Activated naive CD4-positive, alpha-beta T cell treated with anti-CD3 and anti-CD28 coated beads for 36 hours (primary cell): ENCODE data around the gene C2orf81. TPM values are rescaled to one million over a fixed set of nuclear protein-coding genes. Genes with fewer than 3 reads are reported as not detected.
"Not testable (repeated sequence)": the region's sequence is repeated elsewhere in the genome, so short reads cannot be mapped to it uniquely, and the experiment has no call there.

Experiments
- CTCF ChIA-PET: fragments of 350-600 bp; sonication (Branson Sonifier 250); formaldehyde crosslinking; loops from one replicate; lab custom pipeline; 2021; ENCODE audit warnings: antibody characterized with exemption; lab: Charles Lee
- DNase-seq: peaks from one replicate; pipeline ENCODE4 v3.0.0-alpha.2; 2020
- H3K27ac Mint-ChIP-seq: one replicate; pipeline ENCODE4 v1.8.0; 2021; ENCODE audit warnings: mild to moderate bottlenecking, mixed read lengths
- H3K27me3 Mint-ChIP-seq: one replicate; pipeline ENCODE4 v1.8.0; 2021; ENCODE audit warnings: low read depth, mixed read lengths
- H3K36me3 Mint-ChIP-seq: one replicate; pipeline ENCODE4 v1.8.0; 2021; ENCODE audit warnings: low read depth, mixed read lengths
- H3K4me1 Mint-ChIP-seq: one replicate; pipeline ENCODE4 v1.8.0; 2021; ENCODE audit warnings: low read depth, mixed read lengths
- H3K4me3 Mint-ChIP-seq: one replicate; pipeline ENCODE4 v1.8.0; 2021; ENCODE audit warnings: mild to moderate bottlenecking, moderate library complexity, mixed read lengths
- H3K9me3 Mint-ChIP-seq: one replicate; pipeline ENCODE4 v1.8.0; 2021; ENCODE audit warnings: mixed read lengths
- intact Hi-C: fragments of 100-400 bp; cut with micrococcal nuclease; formaldehyde crosslinking; loops from one replicate; pipeline ENCODE4 v1.15.1; 2023
- total RNA-seq, 2 experiments: library from RNA; stranded (reverse); gene quantifications; one replicate each; pipeline ENCODE4 v1.2.3, GENCODE V29; 2021

Gene C2orf81
- total RNA-seq, 2 experiments from 2014 or later, result 2.6 to 3.4 TPM

DNA sequence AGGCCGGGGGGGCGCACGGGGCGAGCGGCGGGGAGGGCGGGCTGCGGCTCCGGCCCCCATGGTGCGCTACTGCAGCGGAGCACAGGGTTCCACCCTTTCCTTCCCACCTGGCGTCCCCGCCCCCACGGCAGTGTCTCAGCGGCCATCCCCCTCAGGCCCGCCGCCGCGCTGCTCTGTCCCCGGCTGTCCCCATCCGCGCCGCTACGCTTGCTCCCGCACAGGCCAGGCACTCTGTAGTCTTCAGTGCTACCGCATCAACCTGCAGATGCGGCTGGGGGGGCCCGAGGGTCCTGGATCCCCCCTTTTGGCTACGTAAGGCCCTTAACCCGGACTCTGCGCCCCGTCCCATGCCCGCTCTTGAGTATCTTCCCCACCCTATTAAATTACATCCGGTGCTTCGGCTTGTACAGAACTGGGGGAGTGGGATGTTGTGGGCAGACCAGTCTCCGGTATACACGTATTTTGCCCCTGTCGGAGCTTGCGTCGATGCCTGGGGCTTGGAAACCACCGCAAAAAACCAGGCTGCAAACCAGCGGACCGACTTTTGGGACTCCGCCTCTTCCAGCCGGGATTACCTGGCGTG, 36.2 kb upstream of the C2orf81 start:
- Mint-ChIP-seq H3K9me3 (no peaks in the 10 kb centered on the region), H3K36me3 (peaks cover 9% of the 10 kb centered on the region), H3K4me1 (peaks cover 44% of the 10 kb centered on the region), H3K27me3 (no peaks in the 10 kb centered on the region), H3K4me3 (peak overlapping the region; percentile 92), H3K27ac (peak overlapping the region; percentile 99)
- intact Hi-C loops, result loop anchor here (1.0 to 10.0 kb wide), 15 partner anchors 15 to 1343 kb away; partner anchors contain the start of genes AUP1, CCT7, DGUOK and DOK1
- DNase-seq, result peak; percentile 79
- CTCF ChIA-PET, result interaction anchor here (1.0 to 1.9 kb wide), 4 partner anchors 9 to 130 kb away, joined by 3 to 5 read pairs (median 4); partner anchors contain the start of genes CCDC142 and TTC31

- H3K27ac Mint-ChIP-seq, result peak overlapping the region; percentile 99
- H3K27me3 Mint-ChIP-seq, result no peaks in the 10 kb centered on the region
- H3K4me1 Mint-ChIP-seq, result peaks cover 47% of the 10 kb centered on the region
- intact Hi-C loops, result loop anchor here (1.0 to 10.0 kb wide), 7 partner anchors 205 to 1342 kb away; partner anchors contain the start of genes CCT7, DGUOK, HK2 and PRADC1
- H3K4me3 Mint-ChIP-seq, result peak overlapping the region; percentile 92
- peaks cover 9% of the 10 kb centered on the region for H3K36me3 Mint-ChIP-seq
- H3K9me3 Mint-ChIP-seq, result no peaks in the 10 kb centered on the region
- CTCF ChIA-PET, result interaction anchor here (1.1 to 2.7 kb wide), 3 partner anchors 10 to 131 kb away, joined by 3 to 6 read pairs (median 5); partner anchors contain the start of genes CCDC142 and TTC31
- DNase-seq, result no peak
Observed at GRCh38 chr2:74457129-74457548, 35.7 kb upstream of the C2orf81 start.

- DNase-seq, result peak; percentile 99
- intact Hi-C loops, result loop anchor here (1.0 to 10.0 kb wide), 15 partner anchors 10 to 1340 kb away; partner anchors contain the start of genes ALMS1, AUP1, C2orf81 and CCT7
- no peaks in the 10 kb centered on the region for H3K9me3 Mint-ChIP-seq
- peak within 1 kb of the TSS; percentile 92 for H3K4me3 Mint-ChIP-seq
- no peaks in the 10 kb centered on the region for H3K27me3 Mint-ChIP-seq
- peak within 1 kb of the TSS; percentile 99 for H3K27ac Mint-ChIP-seq
- peaks cover 8% of the 10 kb centered on the region for H3K36me3 Mint-ChIP-seq
- peaks cover 43% of the 10 kb centered on the region for H3K4me1 Mint-ChIP-seq
- CTCF ChIA-PET, result interaction anchor here (0.6 to 2.7 kb wide), 10 partner anchors 11 to 205 kb away, joined by 3 to 10 read pairs (median 4); partner anchors contain the start of genes CCDC142 and TTC31
Observed at GRCh38 chr2:74454654-74455511, 33.5 kb upstream of the C2orf81 start, which contains the start of gene INO80B. TSS of gene INO80B (plus strand) at chr2:74455087. CDS start at chr2:74455117, 30 bp downstream.

DNA sequence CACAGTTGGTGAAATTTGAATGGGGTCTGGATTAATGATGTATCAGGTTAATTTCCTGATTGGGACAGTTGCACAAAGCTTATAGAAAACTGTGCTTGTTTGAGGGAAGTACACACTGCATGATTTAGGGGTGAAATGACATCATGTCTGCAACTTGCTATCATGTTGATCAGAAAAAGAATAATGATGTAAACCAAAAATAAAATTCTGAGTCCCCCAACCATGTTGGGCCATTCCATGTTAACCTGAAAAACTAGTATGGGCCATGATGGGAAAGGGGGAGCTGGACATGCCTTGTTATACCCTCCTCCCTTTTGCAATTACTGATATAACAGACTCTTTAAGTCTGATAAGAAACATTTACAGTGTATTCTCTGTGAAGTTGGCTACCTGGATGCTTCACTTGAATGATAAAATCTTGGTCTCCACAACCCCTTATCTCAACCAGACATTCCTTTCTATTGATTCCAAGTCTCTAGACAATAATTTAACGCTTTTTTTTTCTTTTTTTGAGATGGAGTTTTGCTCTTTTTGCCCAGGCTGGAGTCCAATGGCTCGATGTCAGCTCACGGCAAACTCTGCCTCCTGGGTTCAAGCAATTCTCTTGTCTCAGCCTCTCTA, 29.3 kb upstream of the C2orf81 start:
- H3K4me3 Mint-ChIP-seq, result no peak overlapping the region
- no peak for DNase-seq
- no peaks in the 10 kb centered on the region for H3K9me3 Mint-ChIP-seq
- peaks cover 20% of the 10 kb centered on the region for H3K4me1 Mint-ChIP-seq
- CTCF ChIA-PET, result no interaction called here
- H3K27ac Mint-ChIP-seq, result no peak overlapping the region
- intact Hi-C loops, result loop anchor here (10.0 kb wide), 1 partner anchor 1336 kb away; the partner anchor contains the start of gene RAB11FIP5
- no peaks in the 10 kb centered on the region for H3K27me3 Mint-ChIP-seq
- no peaks in the 10 kb centered on the region for H3K36me3 Mint-ChIP-seq

DNA sequence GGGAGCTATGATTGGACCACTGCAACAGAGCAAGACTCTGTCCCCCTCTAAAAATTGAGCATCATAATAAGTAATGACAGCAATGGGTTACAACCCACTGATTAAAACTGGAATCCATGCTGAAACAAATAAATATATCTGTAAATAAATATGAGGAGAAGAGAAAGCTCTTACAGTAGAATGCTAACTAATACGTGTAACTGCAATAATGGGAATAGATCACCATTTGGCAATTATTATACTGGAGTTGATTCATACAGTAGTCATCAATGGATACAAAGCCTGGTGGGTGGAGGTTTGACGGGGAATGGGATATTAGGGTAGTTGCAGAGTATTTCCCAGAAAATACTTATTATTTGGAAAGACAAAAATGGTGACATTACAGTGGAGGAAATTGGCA, 27.4 kb upstream of the C2orf81 start:
- H3K27me3 Mint-ChIP-seq, result peaks cover 4% of the 10 kb centered on the region
- H3K36me3 Mint-ChIP-seq, result no peaks in the 10 kb centered on the region
- H3K4me3 Mint-ChIP-seq, result no peak overlapping the region
- H3K9me3 Mint-ChIP-seq, result no peaks in the 10 kb centered on the region
- CTCF ChIA-PET, result no interaction called here
- intact Hi-C loops, result no loop called here
- H3K27ac Mint-ChIP-seq, result no peak overlapping the region
- DNase-seq, result no peak
- H3K4me1 Mint-ChIP-seq, result peaks cover 7% of the 10 kb centered on the region

DNA sequence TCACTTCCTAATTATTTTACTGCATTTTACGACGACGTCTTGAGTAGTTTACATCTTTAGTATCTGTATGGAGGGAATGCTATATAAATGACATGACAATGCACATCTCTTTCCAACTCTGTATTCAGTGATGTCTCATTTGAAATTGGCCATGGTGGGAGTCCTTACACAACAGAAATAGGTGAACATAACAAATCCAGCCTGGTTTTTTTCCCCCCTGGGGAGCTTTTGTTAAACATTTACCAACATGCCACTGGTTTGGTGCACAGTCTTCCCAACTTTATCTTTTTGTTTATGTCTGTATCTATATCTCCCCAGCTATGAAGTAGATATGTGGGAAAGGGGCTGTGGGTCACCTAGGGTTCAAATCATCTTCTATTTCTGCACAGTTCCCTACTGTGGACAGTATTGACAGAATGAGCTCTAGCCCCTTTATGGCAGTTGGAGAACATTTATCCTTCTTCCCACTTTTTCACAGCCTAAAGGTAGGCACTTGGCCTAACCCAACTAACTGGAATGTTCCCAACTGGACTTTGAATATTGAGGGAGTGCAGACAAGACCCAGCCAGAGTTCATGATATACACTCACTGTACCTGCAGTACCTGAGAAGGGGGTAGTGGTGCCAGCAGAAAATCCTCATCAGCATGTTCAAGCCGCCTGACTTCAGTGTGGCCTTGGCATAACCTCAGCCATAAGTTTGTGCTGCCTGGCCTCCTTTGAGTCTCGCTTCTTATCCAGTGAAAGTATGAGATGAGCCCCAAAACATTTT, 26.0 kb upstream of the C2orf81 start:
- intact Hi-C loops, result no loop called here
- H3K36me3 Mint-ChIP-seq, result no peaks in the 10 kb centered on the region

DNA sequence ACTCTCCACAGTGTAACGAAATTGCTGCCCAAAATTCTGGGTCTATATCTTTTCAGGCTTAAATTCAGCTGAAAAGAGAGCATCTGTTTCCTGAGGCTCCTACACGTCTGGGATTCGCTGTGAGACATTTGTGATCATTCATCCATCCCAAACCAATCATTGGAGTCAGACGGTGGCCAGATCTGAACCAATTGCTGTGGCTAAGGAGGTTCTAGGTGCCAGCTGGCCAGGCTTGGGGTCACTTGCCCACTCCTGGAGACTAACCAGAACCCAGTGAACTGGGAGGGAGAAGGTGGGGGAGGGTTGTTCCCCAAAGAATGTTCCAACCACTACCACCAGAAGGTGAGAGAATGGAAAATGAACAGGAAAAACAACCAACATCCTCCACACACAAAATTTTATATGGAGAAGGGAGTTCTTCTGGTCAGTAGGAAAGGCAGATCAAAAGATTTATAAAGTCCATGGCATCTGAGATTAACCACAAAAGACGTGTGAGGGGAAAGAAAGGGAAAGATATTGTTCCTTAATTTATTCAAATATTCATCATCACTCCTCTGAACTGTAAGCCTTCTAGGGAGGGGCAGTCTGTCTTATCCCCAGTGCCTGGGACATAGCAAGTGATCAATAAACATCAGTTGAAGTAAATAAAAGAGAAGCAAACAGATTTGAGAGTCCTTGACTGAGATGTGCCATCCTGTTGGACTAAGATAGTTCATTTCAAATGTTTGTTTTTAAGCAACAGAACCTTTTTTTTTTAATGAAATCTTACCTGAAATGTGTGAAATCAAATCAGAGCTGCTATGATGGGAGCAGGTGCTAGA, 23.3 kb upstream of the C2orf81 start:
- CTCF ChIA-PET, result interaction anchor here (1.1 kb wide), 1 partner anchor 10 kb away, joined by 3 read pairs; the partner anchor contains the start of gene INO80B
- Mint-ChIP-seq H3K36me3 (no peaks in the 10 kb centered on the region), H3K4me1 (peaks cover 15% of the 10 kb centered on the region), H3K27ac (no peak overlapping the region), H3K4me3 (no peak overlapping the region), H3K27me3 (peaks cover 22% of the 10 kb centered on the region), H3K9me3 (no peaks in the 10 kb centered on the region)
- intact Hi-C loops, result no loop called here
- no peak for DNase-seq

More for the DNA sequence above, 26.0 kb upstream of the C2orf81 start:
- Mint-ChIP-seq H3K4me3 (no peak overlapping the region), H3K27ac (no peak overlapping the region), H3K9me3 (no peaks in the 10 kb centered on the region), H3K27me3 (peaks cover 8% of the 10 kb centered on the region), H3K4me1 (peaks cover 1% of the 10 kb centered on the region)
- DNase-seq, result no peak
- CTCF ChIA-PET, result no interaction called here

DNA sequence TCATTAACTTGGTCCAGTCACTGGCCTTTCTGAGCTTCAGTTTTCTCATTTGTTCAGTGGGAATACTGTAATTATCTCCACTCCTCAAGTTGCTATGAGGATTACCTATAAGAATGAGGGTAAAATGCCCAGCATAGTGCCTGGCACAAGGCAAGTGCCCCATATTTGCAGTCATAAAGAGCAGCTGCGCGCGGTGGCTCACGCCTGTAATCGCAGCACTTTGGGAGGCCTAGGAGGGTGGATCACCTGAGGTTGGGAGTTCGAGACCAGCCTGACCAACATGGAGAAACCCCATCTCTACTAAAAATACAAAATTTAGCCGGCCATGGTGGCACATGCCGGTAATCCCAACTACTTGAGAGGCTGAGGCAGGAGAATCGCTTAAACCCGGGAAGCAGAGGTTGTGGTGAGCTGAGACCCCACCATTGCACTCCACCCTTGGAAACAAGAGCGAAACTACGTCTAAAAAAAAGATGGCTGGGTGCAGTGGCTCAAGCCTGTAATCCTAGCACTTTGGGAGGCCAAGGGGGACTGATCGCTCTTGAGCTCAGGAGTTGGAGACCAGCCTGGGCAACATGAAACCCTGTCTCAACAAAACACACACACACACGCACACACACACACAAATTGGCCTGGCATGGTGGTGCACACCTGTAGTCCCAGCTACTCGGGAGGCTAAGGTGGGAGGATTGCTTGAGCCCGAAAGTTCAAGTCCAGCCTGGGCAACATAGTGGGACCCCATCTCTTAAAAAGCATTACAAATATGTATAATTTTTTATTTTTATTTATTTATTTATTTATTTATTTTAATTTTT, 21.3 kb upstream of the C2orf81 start:
- H3K27ac Mint-ChIP-seq, H3K9me3 Mint-ChIP-seq, intact Hi-C loops, DNase-seq, H3K36me3 Mint-ChIP-seq: not testable (repeated sequence)
- Mint-ChIP-seq H3K4me3 (peak overlapping the region; percentile 59), H3K27me3 (peaks cover 37% of the 10 kb centered on the region), H3K4me1 (peaks cover 15% of the 10 kb centered on the region)
- CTCF ChIA-PET, result interaction anchor here (0.6 to 0.7 kb wide), 2 partner anchors 12 to 147 kb away, joined by 3 read pairs; partner anchors contain the start of gene INO80B

DNA sequence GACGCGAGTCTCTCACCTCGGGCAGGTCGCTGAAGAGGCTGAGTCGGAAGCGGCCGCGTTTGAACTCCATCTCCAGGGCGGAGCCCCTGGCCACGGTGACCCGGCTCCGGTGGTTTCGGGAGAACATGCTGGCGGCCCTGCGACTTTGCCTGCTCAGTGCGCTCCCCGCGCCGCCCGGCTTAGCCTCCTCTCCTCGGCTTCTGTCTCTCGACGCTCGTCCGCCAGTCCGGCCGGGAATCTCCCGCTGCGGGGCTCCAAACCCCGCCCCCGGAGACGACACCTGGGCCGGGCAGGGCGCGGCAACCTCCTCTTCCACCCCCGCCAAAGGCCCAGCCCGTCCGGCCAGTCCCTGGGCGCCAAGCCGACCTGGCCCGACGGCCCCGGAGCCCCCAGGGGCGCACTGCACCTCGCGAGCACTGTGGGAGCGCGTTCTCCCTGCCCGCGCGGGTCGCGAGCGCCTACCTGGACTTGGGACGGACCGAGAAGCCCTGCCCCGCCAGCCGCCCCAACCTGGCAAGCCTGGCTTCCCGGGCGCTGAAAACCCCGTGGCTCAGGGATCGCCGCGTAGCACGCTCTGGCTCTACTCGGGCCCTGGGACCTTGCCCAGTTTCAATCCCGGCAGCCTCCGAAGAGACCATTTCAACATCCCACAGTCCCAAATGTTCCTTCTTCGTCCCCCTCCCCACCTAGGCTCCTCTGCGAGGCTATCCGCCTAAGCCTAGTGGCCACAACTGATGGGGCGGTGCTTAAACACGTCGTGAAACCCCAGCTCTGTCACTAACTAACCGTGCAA, 20.5 kb upstream of the C2orf81 start, which contains the start of gene RTKN:
RTKN (minus strand) TSS at position 248 of the 793 bp plus-strand sequence; CDS start at position 127, 121 bp downstream.
- no peak within 1 kb of the TSS for H3K27ac Mint-ChIP-seq
- intact Hi-C loops, result loop anchor here (1.0 kb wide), 1 partner anchor 38 kb away; no protein-coding TSS in a partner anchor
- CTCF ChIA-PET, result interaction anchor here (0.5 to 0.7 kb wide), 2 partner anchors 13 to 145 kb away, joined by 3 to 5 read pairs; partner anchors contain the start of gene INO80B

More for the DNA sequence above, 20.5 kb upstream of the C2orf81 start, which contains the start of gene RTKN:
- Mint-ChIP-seq H3K4me1 (peaks cover 15% of the 10 kb centered on the region), H3K36me3 (no peaks in the 10 kb centered on the region), H3K9me3 (no peaks in the 10 kb centered on the region), H3K27me3 (peaks cover 37% of the 10 kb centered on the region), H3K4me3 (peak within 1 kb of the TSS; percentile 59)
- peak; percentile 68 for DNase-seq
